Heart left ventricle (tissue), 13 donors: ENCODE data around the gene CUBN.

ENCODE experiments used
- POLR2A ChIP-seq, 2 donors: fragments of 450-650 bp; IDR thresholded peaks; one replicate each; pipeline ENCODE4 v1.6.1; 2017; ENCODE audit warnings: antibody characterized with exemption in 2 of 2, mild to moderate bottlenecking in 2 of 2, moderate library complexity in 2 of 2
- TF ChIP-seq, protein P1 (sequence below), 12 donors: fragments of 200-600 bp; sonication (generic) in 4 of 12; IDR thresholded peaks; one replicate each; pipeline versions ENCODE4 v1.5.0 to v1.8.0; 2018 to 2022; ENCODE audit warnings: antibody characterized with exemption in 12 of 12, mild to moderate bottlenecking in 5 of 12
- donor health status: ischemic (EF 13 %, LVEDD 7.1; RV severe dilation, severe dysfunction).
- donor health status: DM: no; HTN: yes; CAD: no.
- donor health status: DM: no; HTN: no; CAD: no.
- donor health status: ischemic (EF 25% LVEDD 6.9; RV normal size, moderate dysfunction).
- donor health status: ischemic (EF 25% LVEDD 5.7; RV mildly dilated, moderate dysfunction).
- donor health status: ischemic (EF 35%, LVEDD 5.7; RV mildly dilated, moderate dysfunction).
- donor health status: nonischemic (EF 11% LVEDD 7.7; RV severe dilation, severe dysfunction).
- donor health status: DM: yes; HTN: yes; CAD: no.
- donor health status: PGD.
- donor health status: ischemic (EF 29% LVEDD 5.4; RV normal size, mild dysfunction).
- donor health status: nonischemic (EF 23%, LVEDD 6.1; RV moderate dilation, normal function).

DNA sequence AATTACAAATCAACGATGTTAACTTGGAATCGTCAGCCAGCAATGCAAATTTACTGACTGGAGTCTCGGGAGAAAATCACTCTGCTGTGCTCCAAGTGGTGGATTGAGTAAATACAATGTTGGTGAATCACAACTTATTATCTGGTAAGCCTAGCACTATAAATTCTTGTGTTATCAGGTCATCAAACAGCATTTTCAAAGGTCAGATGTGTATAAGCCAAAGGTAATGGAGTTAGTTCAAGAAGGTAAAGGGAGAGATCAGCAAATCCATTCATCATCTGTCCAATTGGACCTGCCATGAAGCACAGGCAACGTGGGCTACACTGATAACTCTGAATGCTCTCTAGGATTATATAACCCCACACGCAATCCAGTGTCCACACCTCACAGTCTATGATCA is 13.9 kb downstream of the CUBN start:
- TF ChIP-seq POLR2A (IDR thresholded peaks at IDR 0.05) = no peak
- TF ChIP-seq, protein P1, sequence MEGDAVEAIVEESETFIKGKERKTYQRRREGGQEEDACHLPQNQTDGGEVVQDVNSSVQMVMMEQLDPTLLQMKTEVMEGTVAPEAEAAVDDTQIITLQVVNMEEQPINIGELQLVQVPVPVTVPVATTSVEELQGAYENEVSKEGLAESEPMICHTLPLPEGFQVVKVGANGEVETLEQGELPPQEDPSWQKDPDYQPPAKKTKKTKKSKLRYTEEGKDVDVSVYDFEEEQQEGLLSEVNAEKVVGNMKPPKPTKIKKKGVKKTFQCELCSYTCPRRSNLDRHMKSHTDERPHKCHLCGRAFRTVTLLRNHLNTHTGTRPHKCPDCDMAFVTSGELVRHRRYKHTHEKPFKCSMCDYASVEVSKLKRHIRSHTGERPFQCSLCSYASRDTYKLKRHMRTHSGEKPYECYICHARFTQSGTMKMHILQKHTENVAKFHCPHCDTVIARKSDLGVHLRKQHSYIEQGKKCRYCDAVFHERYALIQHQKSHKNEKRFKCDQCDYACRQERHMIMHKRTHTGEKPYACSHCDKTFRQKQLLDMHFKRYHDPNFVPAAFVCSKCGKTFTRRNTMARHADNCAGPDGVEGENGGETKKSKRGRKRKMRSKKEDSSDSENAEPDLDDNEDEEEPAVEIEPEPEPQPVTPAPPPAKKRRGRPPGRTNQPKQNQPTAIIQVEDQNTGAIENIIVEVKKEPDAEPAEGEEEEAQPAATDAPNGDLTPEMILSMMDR (IDR thresholded peaks at IDR 0.05) = no peak
